Measurements from ENCODE around the gene ADH1C.

DNA sequence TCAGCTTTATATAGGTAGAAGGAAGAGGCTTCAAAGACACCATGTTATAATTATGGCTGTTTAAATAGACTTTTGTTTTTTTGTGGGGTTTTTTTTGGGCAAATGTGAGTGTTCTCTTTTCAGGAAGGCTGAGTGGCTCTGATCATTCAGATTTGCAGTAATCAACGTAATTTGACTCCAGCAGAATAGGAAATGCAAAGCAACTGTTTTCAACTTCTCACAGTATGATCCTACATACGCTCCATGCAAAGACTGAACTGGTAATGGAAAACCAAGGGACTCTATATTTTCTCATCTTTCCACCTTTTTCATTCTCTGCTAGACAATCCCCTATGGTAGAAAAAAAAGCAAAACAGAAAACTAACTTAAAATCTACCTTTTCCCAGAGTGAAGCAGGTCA, 42.2 kb downstream of the ADH1C start:
- TF ChIP-seq, protein P1, sequence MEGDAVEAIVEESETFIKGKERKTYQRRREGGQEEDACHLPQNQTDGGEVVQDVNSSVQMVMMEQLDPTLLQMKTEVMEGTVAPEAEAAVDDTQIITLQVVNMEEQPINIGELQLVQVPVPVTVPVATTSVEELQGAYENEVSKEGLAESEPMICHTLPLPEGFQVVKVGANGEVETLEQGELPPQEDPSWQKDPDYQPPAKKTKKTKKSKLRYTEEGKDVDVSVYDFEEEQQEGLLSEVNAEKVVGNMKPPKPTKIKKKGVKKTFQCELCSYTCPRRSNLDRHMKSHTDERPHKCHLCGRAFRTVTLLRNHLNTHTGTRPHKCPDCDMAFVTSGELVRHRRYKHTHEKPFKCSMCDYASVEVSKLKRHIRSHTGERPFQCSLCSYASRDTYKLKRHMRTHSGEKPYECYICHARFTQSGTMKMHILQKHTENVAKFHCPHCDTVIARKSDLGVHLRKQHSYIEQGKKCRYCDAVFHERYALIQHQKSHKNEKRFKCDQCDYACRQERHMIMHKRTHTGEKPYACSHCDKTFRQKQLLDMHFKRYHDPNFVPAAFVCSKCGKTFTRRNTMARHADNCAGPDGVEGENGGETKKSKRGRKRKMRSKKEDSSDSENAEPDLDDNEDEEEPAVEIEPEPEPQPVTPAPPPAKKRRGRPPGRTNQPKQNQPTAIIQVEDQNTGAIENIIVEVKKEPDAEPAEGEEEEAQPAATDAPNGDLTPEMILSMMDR (conservative IDR thresholded peaks at IDR 0.05; ENCODE audit: low read depth, low read length) = no peak
- TF ChIP-seq EZH2 (IDR thresholded peaks at IDR 0.05; ENCODE audit: low read length, unreplicated experiment) = no peak

Data from PC-3 (cell line).